ENCODE data around the gene MFSD6L.

MFSD6L gene, protein sequence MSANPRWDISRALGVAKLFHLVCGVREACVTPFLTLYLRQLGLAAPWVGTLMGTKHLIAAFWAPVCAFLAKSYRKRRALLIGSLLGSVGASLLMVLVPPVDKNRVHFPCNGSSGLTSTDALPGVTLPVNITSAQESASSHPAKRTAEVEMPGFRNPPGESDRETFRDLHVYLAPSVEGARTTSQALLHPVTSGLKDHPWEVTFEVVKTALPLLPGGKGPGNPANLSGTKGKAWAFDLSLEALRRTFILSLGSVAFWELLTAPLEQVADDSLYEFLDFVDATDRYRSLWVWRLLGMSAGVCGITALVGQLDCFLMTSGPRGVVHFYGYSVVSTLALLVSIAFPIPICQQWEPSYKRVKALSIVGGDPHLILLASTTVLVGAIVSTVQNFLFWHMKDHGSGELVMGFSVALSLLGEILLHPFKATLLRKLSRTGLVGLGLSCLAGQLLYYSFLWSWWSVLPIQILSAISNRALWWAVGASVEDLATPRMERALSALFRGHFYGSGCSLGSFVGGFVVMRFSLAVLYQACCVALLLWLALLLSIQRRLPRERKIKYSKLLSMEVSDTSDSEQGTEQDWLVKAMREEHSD

GRCh38 chr17:8798846-8799569 lies at the start of gene MFSD6L:
Gene MFSD6L, minus strand, starts transcription at chr17:8799365. Its CDS starts 245 bp downstream, at chr17:8799120.
- no peak for DNase-seq

DNA sequence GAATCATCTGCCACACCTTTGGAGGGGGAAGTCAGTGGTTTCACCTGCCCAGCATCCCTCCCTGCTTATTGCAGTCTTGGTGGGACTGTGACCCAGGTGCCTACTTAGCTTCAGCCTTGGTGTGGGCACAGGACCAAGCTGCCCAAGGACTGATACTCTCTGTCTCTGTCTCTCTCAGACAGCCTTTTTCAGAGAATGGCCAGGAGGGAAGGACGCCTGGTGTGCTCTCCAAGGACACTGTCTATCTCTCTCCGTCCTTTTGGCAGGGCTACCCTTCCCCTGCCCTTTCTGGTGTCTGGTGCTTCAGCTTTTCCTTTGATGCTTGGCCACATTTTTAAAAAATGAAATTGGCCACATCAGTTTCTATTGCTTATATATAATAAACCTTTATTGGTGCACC lies 48.7 kb upstream of the MFSD6L start:
- DNase-seq = no peak

GRCh38 chr17:8846768-8847211 lies 47.6 kb upstream of the MFSD6L start:
- peak; percentile 53 for DNase-seq

DNA sequence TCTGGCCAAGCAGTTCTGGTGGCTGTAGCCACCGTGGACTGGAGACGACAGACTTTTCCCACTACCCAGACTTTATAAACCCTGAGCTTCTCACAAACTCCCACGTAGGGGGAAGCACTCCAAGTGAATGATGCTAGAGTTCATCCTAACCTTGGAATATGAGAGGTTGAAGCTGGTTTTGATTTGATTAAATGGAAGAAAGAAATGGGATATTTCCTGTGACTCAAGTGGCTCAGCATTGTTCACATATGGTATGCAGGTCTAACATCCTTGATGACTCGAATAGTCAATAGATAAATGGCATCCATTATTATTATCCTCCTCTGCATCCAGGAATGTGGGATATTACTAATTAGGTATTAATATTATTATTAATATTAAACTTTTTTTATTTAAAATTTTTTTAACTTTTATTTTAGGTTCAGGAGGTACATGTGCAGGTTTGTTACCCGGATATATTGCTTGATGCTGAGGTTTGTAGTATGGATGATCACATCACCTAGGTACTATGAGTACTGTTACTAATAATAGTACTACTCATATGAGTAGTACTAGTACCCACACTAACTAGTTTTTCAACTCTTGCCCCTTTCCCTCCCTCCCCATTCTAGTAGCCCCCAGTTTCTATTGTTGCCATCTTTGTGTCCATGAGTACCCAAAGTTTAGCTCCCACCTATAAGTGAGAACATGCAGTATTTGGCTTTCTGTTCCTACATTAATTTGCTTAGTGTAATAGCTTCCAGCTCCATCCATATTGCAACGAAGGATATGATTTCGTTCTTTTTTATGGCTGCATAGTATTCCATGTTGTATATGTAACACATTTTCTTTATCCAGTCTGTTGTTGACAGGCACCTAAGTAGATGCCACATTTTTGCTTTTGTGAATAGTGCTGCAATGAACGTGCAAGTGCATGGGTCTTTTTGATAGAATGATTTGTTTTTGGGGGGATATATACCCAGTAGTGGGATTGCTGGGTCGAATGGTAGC lies 45.4 kb upstream of the MFSD6L start:
- peak; percentile 2 for DNase-seq

DNA sequence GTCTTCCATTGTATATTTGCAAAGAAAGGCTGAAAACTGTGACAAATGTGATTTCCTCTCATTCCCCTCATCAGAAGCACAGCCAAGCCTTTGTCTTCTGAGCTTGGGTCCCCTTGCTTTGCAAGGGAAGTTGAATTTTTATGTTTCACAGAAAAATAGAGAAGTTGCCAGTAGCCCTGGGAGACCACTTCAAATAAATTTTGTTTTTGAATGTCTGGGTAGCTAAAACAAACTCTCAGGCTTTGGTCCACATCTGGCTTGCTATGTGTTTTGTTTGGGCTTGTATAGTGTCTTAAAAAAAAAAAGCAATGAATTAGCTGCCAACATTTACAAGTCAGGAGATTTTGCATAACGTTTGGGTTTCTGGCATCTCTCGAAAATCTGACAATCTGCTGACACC lies 44.2 kb upstream of the MFSD6L start:
- no peak for DNase-seq

DNA sequence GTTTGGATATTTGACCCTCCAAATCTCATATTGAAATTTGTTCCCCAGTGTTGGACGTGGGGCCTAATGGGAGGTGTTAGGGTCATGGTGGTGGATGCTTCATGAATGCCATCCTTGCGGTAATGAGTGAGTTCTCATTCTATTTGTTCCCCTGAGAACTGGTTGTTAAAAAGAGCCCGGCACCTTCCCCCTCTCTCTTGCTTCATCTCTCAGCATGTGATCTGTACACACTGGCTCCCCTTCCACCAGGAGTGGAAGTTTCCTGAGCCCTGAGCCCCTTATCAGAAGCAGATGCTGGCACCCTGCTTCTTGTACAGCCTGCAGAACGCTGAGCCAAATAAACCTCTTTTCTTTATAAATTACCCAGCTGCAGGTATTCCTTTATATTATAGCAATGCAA lies 42.7 kb upstream of the MFSD6L start:
- no peak for DNase-seq

DNA sequence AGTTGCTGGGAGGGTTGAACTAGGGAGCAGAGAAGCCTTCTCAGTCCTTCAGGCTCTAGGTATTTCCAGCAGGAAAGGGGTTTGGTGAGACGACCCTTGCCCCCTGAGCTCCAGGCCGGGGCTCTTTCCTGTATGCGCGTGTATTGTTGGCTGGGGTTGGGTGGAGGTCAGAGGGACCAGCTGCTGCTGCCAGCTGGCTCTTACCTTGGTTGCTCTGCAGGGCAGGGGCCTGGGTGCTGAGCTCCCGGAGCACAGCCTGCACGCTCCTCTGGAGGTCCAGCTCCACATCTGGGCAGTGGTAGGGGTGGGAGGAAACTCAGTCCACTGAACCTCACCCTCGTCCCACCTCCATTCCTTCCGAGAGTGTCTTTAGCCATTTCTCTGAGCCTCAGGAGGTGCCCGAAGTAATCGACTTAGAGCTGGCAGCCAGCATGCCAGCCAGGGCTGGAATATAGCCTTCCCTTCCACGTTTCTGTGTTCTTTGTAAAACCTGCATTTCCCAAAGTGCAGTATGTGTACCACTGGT lies 40.3 kb upstream of the MFSD6L start:
- no peak for DNase-seq

DNA sequence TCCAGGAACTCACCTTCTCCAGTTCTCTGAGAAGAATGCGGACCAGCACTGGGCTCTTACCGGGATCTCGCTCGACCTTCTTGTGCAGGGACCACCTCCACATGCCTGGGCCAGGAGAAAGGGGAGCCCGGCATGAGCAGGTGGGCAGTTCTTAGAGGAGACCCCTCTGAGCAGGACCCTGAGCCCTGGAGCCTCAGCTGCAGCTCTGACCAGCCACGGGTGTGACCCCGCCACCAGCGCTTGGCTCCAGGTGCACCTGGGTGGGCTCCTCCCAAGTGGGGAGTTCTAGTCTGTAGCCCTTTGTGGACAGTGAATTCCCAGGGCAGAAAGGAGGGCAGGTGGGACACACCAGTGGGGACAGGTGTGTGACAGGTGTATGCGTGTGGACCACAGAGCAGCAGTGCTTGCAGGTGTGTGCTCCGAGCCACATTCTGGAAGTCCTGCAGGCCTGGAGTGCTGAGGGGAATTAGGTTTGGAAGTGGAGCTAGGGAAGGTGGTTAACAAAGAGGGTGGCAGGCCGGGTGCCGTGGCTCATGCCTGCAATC lies 39.5 kb upstream of the MFSD6L start:
- DNase-seq = no peak

DNA sequence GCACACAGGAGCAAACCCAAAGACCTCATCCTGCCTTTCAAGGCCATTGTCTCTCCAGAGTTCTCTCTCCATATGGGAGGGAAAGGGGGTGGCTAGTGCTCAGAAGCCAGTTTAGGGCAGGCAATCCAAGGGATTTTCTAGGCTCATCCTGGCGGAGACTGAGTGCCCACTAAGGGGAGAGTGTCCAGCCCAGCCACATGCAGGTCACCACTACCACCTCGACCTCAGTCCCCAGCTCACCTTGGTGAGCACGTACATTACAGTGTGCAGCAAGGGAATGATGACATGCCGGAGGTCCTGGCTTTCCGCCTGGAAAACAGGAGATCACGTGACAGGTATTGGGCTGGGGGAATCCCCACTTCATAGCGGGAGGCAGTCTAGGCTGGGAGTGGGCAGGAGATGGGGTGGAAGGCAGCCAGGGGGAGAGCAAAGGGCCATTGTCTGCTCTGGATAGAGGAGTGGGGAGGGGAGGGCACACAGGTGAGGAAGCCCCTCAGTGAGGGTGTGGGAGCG lies 38.5 kb upstream of the MFSD6L start:
- peak; percentile 46 for DNase-seq

DNA sequence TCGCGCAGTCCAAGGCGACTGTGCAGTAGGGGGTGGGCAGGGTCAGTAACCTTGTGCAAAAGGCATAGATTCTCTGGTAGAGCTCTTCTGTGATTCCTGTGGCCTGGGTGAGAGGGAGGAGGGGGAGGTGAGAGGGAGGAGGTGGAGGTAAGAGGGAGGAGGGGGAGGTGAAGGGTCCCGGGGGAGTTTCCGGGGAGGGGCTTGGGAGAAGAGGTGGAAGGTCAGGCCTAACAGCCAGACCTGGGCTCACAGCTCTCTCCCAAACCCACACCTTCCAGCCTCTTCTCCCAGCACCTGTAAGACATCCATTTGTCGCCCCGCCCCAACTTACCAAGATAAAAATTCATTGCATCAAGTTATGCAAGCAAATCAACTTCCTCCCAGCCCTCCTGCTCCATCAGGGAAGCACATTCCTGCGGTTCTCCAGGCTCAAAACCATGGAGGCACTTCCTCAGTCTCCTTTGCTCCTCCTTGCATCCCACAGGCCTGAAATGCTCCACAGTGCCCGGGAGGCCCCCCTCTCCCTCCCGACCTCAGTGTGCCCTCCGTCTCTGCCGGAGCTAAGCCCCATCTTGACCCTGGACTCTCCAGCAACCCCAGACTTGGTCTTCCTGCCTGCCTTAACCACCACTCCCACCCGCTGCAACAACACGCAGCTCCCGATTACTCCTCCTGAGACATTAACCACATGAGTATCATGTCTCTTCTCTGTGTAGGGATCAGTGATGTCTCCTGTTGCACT lies 37.8 kb upstream of the MFSD6L start:
- peak; percentile 72 for DNase-seq

DNA sequence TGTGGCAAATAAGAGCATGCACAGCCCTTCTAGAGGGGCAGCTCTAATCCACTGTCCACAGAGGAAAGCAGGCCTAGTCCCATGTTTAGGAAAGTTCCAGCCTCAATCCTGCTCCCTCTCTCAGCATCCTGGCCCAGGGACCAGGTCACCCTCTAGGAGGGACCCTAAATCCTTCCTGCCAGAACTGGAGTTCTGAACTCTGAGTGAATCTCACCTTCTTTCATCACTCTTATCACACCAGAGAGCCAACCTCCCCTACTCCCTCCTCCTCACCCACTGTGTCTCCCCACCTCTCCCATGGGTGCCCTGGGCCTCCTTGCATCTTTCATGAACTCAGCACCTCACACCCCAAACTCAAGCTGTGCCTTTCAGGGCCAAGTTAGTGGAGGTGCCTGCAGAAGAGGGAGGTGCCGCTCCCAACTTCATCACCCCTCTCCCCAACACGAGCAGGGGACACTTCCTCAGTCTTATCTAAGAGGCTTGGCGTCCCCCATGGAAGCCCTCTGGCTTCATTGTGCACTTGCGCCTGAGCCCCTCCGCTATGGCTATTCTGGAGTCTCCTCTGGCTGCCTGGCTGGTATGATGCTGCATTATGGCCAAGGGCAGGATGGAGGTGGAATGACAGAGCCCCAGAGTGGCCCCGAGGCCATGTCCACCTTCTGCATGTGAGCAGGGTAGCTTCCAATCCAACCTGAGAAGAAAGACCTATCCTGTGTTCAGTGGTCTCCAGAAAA lies 36.6 kb upstream of the MFSD6L start:
- DNase-seq = no peak

GRCh38 chr17:8835106-8835505 lies 35.9 kb upstream of the MFSD6L start:
- DNase-seq = no peak

GRCh38 chr17:8832711-8833352 lies 33.7 kb upstream of the MFSD6L start:
- DNase-seq = no peak

- DNase-seq = no peak
These were observed 32.2 kb upstream of the MFSD6L start for GRCh38 chr17:8831234-8831849.

- DNase-seq = no peak
These were observed 31.0 kb upstream of the MFSD6L start for GRCh38 chr17:8830141-8830540.

DNA sequence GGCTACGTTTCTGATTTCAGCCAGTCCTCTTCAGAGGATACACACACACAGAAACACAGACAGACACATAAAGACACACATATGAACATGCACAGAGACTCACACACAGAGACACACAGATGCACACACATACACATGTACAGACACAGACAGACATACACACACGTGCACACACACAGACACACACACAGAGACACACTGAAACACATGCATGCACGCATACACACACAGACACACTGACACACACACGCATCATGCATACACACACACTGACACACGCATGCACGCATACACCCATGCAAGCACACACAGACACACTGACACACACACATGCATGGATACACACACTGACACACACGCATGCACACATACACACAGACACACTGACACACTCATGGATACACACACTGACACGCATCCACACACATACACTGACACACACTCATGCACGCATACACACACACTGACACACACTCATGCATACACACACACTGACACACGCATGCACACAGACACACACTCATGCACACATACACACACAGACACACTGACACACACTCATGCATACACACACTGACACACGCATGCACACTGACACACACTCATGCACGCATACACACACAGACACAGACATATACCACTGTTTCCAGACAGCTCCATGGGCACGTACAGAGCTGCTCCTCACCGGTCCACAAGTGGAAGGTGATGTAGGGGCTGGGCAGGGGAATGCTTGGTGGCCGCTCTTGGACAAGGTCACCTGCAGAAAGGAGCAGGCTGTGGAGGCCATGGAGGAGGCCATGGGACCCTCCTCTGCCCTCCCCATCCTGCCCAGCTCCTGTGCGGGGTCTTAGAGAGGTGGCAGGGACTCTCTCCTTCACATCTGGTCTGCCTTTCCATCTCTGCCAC lies 30.1 kb upstream of the MFSD6L start:
- DNase-seq = no peak

DNA sequence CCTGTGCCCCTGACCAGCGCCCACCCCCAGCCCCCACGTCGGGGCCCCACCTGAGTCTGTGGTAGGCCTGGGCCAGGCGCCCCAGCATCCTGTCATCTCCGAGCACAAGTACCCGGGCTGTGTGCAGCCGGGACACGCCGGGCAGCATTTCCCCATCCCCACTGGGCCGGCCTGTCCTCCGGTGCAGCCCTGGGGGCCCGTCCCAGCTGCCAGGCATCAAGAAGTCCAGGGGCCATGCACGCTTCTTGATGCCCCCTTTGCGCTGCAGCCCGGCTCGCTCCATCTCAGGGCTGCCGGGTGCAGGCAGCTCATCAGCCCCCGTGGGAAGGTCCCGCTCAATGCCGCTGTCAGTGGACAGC lies 29.3 kb upstream of the MFSD6L start:
- DNase-seq = no peak

DNA sequence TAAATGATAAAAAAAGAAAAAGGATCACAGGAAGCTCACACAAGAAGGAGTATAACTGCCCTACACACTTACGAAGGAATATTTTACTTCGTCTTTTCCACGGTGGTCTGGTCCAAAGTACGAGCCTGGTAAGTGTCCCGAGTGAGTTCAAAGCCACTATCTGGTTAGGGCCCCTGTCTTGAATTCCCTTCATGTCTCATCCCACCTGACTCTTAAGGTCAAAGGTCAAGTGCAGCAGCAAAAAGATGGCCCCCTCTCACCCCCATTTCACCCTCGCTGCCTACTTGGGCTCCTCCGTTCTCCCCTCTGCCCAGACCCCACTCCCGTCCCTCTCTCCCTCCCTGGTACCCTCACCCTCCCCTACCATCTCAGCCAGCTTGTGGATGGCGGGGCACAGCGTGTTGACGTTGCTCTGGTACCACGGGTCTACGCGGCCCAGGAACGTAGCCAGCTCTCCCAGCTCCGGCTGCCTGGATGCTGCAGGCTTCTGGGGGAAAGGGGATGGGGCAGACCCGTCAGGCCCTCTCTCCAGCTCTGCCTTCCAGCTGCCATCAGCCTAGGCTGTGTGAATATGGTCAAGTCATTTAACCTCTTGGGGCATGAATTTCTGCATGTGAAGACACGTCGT lies 27.8 kb upstream of the MFSD6L start:
- DNase-seq = no peak
